WTC11 (cell line): ENCODE measurements around the gene APOO.

Source experiments
- EMX1 ChIP-seq: fragments of 250-450 bp; sonication (Bioruptor Pico); IDR thresholded peaks from 2 replicates; pipeline ENCODE4 v1.8.0; 2021; ENCODE audit warnings: mild to moderate bottlenecking
- JUN ChIP-seq: sonication (generic); formaldehyde crosslinking; IDR thresholded peaks from 2 replicates; pipeline ENCODE4 v1.8.0; 2023; ENCODE audit warnings: mild to moderate bottlenecking, missing genetic modification reagents
- ZNF263 ChIP-seq: sonication (generic); formaldehyde crosslinking; IDR thresholded peaks from 2 replicates; pipeline ENCODE4 v1.8.1; 2022; ENCODE audit warnings: low read depth, mild to moderate bottlenecking, moderate library complexity, missing genetic modification reagents
- ZNF317 ChIP-seq: sonication (generic); formaldehyde crosslinking; IDR thresholded peaks from 2 replicates; pipeline ENCODE4 v1.8.1; 2023; ENCODE audit warnings: low read depth, mild to moderate bottlenecking, moderate library complexity, missing genetic modification reagents, borderline replicate concordance
- TF ChIP-seq, protein P1 (sequence below): sonication (generic); formaldehyde crosslinking; IDR thresholded peaks from 2 replicates; pipeline ENCODE4 v1.8.1; 2023; ENCODE audit warnings: mild to moderate bottlenecking, moderate library complexity, missing genetic modification reagents
- TF ChIP-seq, protein P2 (sequence below): fragments of 250-450 bp; sonication (Bioruptor Pico); IDR thresholded peaks from 2 replicates; pipeline ENCODE4 v1.9.0; 2021; ENCODE audit warnings: mild to moderate bottlenecking, borderline replicate concordance
- TF ChIP-seq, protein P3 (sequence below): fragments of 200-600 bp; IDR thresholded peaks from 2 replicates; pipeline ENCODE4 v1.8.0; 2022; ENCODE audit warnings: antibody characterized with exemption
- TF ChIP-seq, protein P4 (sequence below): sonication (generic); formaldehyde crosslinking; IDR thresholded peaks from 2 replicates; pipeline ENCODE4 v1.8.1; 2023; ENCODE audit warnings: mild to moderate bottlenecking, missing genetic modification reagents
- TF ChIP-seq, protein P5 (sequence below): sonication (generic); formaldehyde crosslinking; IDR thresholded peaks from 2 replicates; pipeline ENCODE4 v1.8.1; 2023; ENCODE audit warnings: mild to moderate bottlenecking, missing genetic modification reagents, moderate library complexity

DNA sequence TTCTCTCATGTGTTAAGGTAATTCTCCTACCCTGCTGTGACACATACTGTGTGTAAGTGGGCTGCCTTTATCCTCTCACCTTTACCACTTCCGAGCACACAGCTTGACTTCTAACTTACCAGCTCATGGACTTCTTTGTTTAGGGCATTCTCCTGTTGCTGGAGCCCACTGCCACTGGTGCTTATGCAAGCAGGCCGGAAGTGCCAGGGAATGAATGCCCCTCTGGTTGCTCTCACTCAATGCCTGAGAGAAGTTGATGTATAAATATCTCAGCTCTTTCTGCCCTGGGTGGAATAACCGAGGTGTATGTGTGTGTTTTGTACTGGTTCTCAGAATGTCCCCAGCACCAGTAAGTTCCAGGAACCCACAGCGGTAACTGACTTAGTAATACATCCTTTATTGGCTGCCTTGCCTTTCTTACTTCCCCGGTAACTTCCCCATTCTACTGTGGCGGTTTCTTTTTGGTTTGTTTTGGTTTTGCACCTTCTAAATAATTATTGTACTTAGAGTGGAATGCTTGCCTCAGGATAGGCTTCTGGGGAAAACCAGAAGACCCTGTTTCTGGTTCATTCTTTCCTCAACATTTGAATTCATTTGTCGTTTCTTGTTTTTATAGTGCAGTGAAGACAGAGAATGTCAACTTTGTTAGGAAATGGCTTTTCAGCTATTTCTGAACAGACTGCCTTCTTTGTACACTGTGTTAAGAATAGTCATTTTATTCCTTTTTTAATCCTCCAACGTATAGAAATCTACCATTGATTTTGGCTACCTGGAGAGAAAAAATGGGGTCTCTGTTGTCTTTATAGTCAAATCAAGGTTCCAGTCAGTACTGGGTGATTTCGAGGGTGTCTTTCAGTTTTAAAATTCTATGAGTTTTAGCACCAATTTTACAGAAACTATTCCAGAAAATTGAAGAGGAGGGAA is 45.5 kb upstream of the APOO start:
- TF ChIP-seq, protein P1, sequence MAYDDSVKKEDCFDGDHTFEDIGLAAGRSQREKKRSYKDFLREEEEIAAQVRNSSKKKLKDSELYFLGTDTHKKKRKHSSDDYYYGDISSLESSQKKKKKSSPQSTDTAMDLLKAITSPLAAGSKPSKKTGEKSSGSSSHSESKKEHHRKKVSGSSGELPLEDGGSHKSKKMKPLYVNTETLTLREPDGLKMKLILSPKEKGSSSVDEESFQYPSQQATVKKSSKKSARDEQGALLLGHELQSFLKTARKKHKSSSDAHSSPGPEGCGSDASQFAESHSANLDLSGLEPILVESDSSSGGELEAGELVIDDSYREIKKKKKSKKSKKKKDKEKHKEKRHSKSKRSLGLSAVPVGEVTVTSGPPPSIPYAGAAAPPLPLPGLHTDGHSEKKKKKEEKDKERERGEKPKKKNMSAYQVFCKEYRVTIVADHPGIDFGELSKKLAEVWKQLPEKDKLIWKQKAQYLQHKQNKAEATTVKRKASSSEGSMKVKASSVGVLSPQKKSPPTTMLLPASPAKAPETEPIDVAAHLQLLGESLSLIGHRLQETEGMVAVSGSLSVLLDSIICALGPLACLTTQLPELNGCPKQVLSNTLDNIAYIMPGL (CRISPR knock-in tag): no peak
- TF ChIP-seq ZNF317 (CRISPR knock-in tag) (no peak), EMX1 (no peak), JUN (CRISPR knock-in tag) (no peak), ZNF263 (CRISPR knock-in tag) (no peak)
- TF ChIP-seq, protein P2, sequence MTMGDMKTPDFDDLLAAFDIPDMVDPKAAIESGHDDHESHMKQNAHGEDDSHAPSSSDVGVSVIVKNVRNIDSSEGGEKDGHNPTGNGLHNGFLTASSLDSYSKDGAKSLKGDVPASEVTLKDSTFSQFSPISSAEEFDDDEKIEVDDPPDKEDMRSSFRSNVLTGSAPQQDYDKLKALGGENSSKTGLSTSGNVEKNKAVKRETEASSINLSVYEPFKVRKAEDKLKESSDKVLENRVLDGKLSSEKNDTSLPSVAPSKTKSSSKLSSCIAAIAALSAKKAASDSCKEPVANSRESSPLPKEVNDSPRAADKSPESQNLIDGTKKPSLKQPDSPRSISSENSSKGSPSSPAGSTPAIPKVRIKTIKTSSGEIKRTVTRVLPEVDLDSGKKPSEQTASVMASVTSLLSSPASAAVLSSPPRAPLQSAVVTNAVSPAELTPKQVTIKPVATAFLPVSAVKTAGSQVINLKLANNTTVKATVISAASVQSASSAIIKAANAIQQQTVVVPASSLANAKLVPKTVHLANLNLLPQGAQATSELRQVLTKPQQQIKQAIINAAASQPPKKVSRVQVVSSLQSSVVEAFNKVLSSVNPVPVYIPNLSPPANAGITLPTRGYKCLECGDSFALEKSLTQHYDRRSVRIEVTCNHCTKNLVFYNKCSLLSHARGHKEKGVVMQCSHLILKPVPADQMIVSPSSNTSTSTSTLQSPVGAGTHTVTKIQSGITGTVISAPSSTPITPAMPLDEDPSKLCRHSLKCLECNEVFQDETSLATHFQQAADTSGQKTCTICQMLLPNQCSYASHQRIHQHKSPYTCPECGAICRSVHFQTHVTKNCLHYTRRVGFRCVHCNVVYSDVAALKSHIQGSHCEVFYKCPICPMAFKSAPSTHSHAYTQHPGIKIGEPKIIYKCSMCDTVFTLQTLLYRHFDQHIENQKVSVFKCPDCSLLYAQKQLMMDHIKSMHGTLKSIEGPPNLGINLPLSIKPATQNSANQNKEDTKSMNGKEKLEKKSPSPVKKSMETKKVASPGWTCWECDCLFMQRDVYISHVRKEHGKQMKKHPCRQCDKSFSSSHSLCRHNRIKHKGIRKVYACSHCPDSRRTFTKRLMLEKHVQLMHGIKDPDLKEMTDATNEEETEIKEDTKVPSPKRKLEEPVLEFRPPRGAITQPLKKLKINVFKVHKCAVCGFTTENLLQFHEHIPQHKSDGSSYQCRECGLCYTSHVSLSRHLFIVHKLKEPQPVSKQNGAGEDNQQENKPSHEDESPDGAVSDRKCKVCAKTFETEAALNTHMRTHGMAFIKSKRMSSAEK: no peak
- TF ChIP-seq, protein P3, sequence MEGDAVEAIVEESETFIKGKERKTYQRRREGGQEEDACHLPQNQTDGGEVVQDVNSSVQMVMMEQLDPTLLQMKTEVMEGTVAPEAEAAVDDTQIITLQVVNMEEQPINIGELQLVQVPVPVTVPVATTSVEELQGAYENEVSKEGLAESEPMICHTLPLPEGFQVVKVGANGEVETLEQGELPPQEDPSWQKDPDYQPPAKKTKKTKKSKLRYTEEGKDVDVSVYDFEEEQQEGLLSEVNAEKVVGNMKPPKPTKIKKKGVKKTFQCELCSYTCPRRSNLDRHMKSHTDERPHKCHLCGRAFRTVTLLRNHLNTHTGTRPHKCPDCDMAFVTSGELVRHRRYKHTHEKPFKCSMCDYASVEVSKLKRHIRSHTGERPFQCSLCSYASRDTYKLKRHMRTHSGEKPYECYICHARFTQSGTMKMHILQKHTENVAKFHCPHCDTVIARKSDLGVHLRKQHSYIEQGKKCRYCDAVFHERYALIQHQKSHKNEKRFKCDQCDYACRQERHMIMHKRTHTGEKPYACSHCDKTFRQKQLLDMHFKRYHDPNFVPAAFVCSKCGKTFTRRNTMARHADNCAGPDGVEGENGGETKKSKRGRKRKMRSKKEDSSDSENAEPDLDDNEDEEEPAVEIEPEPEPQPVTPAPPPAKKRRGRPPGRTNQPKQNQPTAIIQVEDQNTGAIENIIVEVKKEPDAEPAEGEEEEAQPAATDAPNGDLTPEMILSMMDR: no peak
- TF ChIP-seq, protein P4, sequence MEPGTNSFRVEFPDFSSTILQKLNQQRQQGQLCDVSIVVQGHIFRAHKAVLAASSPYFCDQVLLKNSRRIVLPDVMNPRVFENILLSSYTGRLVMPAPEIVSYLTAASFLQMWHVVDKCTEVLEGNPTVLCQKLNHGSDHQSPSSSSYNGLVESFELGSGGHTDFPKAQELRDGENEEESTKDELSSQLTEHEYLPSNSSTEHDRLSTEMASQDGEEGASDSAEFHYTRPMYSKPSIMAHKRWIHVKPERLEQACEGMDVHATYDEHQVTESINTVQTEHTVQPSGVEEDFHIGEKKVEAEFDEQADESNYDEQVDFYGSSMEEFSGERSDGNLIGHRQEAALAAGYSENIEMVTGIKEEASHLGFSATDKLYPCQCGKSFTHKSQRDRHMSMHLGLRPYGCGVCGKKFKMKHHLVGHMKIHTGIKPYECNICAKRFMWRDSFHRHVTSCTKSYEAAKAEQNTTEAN (CRISPR knock-in tag): no peak
- TF ChIP-seq, protein P5, sequence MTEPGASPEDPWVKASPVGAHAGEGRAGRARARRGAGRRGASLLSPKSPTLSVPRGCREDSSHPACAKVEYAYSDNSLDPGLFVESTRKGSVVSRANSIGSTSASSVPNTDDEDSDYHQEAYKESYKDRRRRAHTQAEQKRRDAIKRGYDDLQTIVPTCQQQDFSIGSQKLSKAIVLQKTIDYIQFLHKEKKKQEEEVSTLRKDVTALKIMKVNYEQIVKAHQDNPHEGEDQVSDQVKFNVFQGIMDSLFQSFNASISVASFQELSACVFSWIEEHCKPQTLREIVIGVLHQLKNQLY (CRISPR knock-in tag): no peak
